HL-60 (cell line): Measurements from ENCODE around the gene CPTP.

Source experiments
- DNase-seq, 2 experiments: peaks; one replicate each; pipeline ENCODE4 v3.0.0-alpha.2; 2010 to 2020; ENCODE audit warnings: low read depth in 1 of 2, low spot score in 1 of 2
- H3K27ac ChIP-seq: fragments of 250-450 bp; sonication (Bioruptor Pico); replicated peaks from 2 replicates; pipeline ENCODE4 v1.5.1; 2020; ENCODE audit warnings: mild to moderate bottlenecking, moderate library complexity
- H3K27me3 ChIP-seq: fragments of 250-450 bp; sonication (Bioruptor Pico); 2 replicates; pipeline ENCODE4 v1.5.1; 2021; ENCODE audit warnings: mild to moderate bottlenecking, moderate library complexity; ENCODE audit not compliant: insufficient read depth, poor library complexity, severe bottlenecking
- H3K4me3 ChIP-seq: replicated peaks from 2 replicates; pipeline ENCODE4 v1.5.1; 2011; ENCODE audit warnings: mild to moderate bottlenecking, control low read depth, low read length; ENCODE audit not compliant: insufficient read depth
- GABPA ChIP-seq: IDR thresholded peaks from 2 replicates; pipeline ENCODE4 v1.6.1; 2012; ENCODE audit warnings: low read depth
- POLR2AphosphoS5 ChIP-seq: IDR thresholded peaks from 2 replicates; pipeline ENCODE4 v1.6.1; 2012; ENCODE audit warnings: low read depth
- SPI1 ChIP-seq: IDR thresholded peaks from 2 replicates; pipeline ENCODE4 v1.6.1; 2012; ENCODE audit warnings: low read depth, mild to moderate bottlenecking, borderline replicate concordance
- TF ChIP-seq, protein P1 (sequence below): IDR thresholded peaks from one replicate; pipeline ENCODE4 v1.5.1; 2011; ENCODE audit warnings: low read length, control low read depth, inconsistent platforms; ENCODE audit not compliant: insufficient read depth
- TF ChIP-seq, protein P2 (sequence below): IDR thresholded peaks from 2 replicates; pipeline ENCODE4 v1.6.1; 2012; ENCODE audit warnings: low read depth; ENCODE audit not compliant: insufficient replicate concordance

The CPTP gene

DNA sequence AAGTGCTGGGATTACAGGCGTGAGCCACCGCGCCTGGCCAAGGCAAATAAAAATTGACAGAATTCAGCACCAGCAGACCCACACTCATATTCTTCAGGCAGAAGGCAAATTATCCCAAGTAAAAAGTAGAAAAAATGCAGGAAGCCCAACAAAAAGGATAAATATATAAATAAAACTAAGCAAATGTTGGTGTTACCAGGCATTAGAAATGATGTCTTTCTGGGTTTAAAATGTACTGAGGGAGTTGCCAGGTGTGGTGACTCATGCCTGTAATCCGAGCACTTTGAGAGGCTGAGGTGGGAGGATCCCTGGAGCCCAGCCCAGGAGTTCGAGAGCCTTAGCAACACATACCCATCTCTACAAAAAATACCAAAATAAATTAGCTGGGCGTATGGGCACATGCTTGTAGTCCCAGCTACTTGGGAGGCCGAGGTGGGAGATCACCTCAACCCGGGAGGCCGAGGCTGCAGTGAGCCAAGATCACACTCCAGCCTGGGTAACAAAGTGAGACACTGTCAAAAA, 6.4 kb upstream of the CPTP start:
- TF ChIP-seq, protein P1, sequence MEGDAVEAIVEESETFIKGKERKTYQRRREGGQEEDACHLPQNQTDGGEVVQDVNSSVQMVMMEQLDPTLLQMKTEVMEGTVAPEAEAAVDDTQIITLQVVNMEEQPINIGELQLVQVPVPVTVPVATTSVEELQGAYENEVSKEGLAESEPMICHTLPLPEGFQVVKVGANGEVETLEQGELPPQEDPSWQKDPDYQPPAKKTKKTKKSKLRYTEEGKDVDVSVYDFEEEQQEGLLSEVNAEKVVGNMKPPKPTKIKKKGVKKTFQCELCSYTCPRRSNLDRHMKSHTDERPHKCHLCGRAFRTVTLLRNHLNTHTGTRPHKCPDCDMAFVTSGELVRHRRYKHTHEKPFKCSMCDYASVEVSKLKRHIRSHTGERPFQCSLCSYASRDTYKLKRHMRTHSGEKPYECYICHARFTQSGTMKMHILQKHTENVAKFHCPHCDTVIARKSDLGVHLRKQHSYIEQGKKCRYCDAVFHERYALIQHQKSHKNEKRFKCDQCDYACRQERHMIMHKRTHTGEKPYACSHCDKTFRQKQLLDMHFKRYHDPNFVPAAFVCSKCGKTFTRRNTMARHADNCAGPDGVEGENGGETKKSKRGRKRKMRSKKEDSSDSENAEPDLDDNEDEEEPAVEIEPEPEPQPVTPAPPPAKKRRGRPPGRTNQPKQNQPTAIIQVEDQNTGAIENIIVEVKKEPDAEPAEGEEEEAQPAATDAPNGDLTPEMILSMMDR: no peak
- TF ChIP-seq SPI1: no peak
- TF ChIP-seq GABPA: no peak
- TF ChIP-seq POLR2AphosphoS5: no peak
- TF ChIP-seq, protein P2, sequence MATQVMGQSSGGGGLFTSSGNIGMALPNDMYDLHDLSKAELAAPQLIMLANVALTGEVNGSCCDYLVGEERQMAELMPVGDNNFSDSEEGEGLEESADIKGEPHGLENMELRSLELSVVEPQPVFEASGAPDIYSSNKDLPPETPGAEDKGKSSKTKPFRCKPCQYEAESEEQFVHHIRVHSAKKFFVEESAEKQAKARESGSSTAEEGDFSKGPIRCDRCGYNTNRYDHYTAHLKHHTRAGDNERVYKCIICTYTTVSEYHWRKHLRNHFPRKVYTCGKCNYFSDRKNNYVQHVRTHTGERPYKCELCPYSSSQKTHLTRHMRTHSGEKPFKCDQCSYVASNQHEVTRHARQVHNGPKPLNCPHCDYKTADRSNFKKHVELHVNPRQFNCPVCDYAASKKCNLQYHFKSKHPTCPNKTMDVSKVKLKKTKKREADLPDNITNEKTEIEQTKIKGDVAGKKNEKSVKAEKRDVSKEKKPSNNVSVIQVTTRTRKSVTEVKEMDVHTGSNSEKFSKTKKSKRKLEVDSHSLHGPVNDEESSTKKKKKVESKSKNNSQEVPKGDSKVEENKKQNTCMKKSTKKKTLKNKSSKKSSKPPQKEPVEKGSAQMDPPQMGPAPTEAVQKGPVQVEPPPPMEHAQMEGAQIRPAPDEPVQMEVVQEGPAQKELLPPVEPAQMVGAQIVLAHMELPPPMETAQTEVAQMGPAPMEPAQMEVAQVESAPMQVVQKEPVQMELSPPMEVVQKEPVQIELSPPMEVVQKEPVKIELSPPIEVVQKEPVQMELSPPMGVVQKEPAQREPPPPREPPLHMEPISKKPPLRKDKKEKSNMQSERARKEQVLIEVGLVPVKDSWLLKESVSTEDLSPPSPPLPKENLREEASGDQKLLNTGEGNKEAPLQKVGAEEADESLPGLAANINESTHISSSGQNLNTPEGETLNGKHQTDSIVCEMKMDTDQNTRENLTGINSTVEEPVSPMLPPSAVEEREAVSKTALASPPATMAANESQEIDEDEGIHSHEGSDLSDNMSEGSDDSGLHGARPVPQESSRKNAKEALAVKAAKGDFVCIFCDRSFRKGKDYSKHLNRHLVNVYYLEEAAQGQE: no peak
- no peaks in the 10 kb centered on the region for H3K27me3 ChIP-seq
- H3K4me3 ChIP-seq: no peak overlapping the region
- no peak for DNase-seq
- H3K27ac ChIP-seq: no peak overlapping the region

DNA sequence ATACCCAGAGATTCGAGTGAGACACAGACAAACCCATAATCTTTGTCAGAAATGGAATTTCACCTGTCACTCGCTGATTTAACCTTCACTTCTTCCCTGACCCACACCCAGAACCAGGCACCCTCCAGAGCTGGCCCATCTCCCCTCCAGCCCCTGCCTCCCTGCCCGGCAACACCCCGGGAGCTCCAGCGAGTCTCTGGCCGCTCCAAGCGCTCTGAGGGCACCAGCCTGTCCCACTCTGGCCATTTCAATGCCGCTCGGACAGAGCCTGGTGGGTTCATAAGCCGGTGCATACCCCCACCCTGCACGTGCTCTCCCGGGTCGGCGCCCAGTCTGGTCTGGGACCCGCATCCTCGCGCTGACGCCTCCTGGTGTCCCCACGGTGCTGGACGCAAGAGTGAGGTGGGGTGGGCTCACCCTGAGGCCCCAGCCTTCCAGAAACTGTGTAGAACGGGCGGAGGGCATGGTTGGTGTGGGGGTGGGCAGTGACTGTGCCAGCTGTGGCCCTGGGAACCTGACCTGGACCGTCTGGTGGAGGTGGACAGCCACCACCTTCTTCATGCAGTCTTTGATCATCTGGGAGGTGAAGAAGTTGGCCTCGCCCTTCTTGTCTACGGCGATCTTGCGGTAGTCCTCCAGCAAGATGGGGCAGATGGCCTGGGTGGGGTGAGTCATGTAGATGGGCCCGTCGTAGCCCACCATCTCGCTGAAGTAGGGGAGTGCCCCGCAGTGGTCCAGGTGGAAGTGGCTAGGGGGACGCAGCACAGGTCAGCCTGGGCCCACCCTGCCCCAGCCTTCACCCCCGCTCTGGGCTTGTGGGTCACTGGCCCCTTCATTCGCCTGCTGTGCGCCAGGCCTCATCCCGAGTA, 5.6 kb upstream of the CPTP start:
- no peak for TF ChIP-seq SPI1
- no peak for TF ChIP-seq POLR2AphosphoS5
- TF ChIP-seq, protein P1: no peak
- TF ChIP-seq, protein P2: no peak
- no peak for TF ChIP-seq GABPA
- Histone ChIP-seq H3K4me3 (no peak overlapping the region), H3K27me3 (no peaks in the 10 kb centered on the region), H3K27ac (no peak overlapping the region)
- no peak for DNase-seq

- Histone ChIP-seq H3K4me3 (no peak overlapping the region), H3K27me3 (no peaks in the 10 kb centered on the region), H3K27ac (no peak overlapping the region)
- no peak for DNase-seq
- no peak for TF ChIP-seq GABPA
- TF ChIP-seq, protein P2: no peak
- TF ChIP-seq SPI1: no peak
- no peak; the same call in 1 of the 2 replicates for TF ChIP-seq POLR2AphosphoS5
- TF ChIP-seq, protein P1: no peak
Observed at GRCh38 chr1:1319646-1319941, 5.0 kb upstream of the CPTP start.
